ENCODE results near the gene PPIB.

- no peak for TF ChIP-seq EZH2 (IDR thresholded peaks at IDR 0.05; ENCODE audit: borderline replicate concordance, low read depth, low read length, poor library complexity, severe bottlenecking)
- no peak for TF ChIP-seq CTCF (conservative IDR thresholded peaks at IDR 0.05; ENCODE audit: low read depth, low read length)
Observed at GRCh38 chr15:64158363-64159134, 4.3 kb downstream of the PPIB start.
